ENCODE measurements around the gene FOXF1.

DNA sequence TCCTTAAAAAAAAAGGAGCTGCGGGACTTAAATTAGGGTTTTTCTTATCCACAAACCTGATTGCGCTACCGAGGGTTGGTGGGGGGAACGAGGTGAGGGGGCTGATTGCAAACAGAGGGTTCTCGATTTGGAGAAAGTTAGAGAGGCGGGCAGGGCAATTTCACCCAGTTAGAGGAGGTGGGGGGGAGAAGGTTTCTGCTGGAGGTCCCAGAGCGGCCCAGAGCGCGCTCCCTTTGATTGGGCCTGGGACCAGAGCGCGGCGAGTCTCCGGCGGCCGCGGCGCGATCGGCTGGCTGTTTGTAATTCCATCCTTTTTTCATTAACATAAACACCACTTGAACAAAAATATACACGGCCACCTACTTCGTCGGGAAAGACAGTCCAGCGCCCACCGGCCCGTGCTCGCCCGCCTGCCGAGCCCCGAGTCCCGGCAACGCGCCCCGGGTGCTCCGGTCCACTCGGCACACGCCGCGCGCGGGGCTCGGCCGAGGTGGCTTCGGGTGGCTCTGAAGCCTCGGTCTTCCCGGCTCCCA lies 13.3 kb upstream of the FOXF1 start:
- TF ChIP-seq, protein P1, sequence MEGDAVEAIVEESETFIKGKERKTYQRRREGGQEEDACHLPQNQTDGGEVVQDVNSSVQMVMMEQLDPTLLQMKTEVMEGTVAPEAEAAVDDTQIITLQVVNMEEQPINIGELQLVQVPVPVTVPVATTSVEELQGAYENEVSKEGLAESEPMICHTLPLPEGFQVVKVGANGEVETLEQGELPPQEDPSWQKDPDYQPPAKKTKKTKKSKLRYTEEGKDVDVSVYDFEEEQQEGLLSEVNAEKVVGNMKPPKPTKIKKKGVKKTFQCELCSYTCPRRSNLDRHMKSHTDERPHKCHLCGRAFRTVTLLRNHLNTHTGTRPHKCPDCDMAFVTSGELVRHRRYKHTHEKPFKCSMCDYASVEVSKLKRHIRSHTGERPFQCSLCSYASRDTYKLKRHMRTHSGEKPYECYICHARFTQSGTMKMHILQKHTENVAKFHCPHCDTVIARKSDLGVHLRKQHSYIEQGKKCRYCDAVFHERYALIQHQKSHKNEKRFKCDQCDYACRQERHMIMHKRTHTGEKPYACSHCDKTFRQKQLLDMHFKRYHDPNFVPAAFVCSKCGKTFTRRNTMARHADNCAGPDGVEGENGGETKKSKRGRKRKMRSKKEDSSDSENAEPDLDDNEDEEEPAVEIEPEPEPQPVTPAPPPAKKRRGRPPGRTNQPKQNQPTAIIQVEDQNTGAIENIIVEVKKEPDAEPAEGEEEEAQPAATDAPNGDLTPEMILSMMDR (conservative IDR thresholded peaks at IDR 0.05; ENCODE audit: low read depth, low read length), result no peak
- TF ChIP-seq EZH2 (IDR thresholded peaks at IDR 0.05; ENCODE audit: low read length, unreplicated experiment) (no peak), EZH2phosphoT487 (IDR thresholded peaks at IDR 0.05; ENCODE audit: borderline replicate concordance, low read length) (no peak)
